HCT116 (cell line): ENCODE data around the gene CNTNAP2.

ENCODE experiments used
- CEBPB ChIP-seq: IDR thresholded peaks from 2 replicates; pipeline ENCODE4 v1.6.1; 2012; ENCODE audit warnings: low read depth
- EGR1 ChIP-seq: IDR thresholded peaks from 2 replicates; pipeline ENCODE4 v1.6.1; 2012; ENCODE audit warnings: low read depth
- EZH2 ChIP-seq: fragments of 200-600 bp; sonication (generic); IDR thresholded peaks from 2 replicates; pipeline ENCODE4 v1.6.1; 2017; ENCODE audit warnings: antibody characterized with exemption, mixed run types
- EZH2phosphoT487 ChIP-seq: fragments of 200-600 bp; IDR thresholded peaks from 2 replicates; pipeline ENCODE4 v1.6.1; 2018; ENCODE audit warnings: antibody characterized with exemption, borderline replicate concordance
- POLR2AphosphoS5 ChIP-seq: IDR thresholded peaks from 2 replicates; pipeline ENCODE4 v1.6.1; 2011; ENCODE audit warnings: mild to moderate bottlenecking, low read depth, low read length, moderate library complexity
- REST ChIP-seq: IDR thresholded peaks from 2 replicates; pipeline ENCODE4 v1.6.1; 2012; ENCODE audit warnings: low read depth
- TF ChIP-seq, protein P1 (sequence below), 3 experiments: fragments of 200-600 bp in 1 of 3; sonication (generic) in 1 of 3; IDR thresholded peaks in 2 of 3; conservative IDR thresholded peaks in 1 of 3; 2 replicates each; pipeline ENCODE4 v1.5.1; 2012 to 2017; ENCODE audit warnings: low read depth in 2 of 3, low read length in 2 of 3, antibody characterized with exemption in 1 of 3, borderline replicate concordance in 1 of 3, control low read depth in 1 of 3, mild to moderate bottlenecking in 1 of 3, mixed read lengths in 1 of 3, mixed run types in 1 of 3, moderate library complexity in 1 of 3; ENCODE audit not compliant: insufficient read depth in 1 of 3
- TF ChIP-seq, protein P2 (sequence below): IDR thresholded peaks from 2 replicates; pipeline ENCODE4 v1.6.1; 2012

- TF ChIP-seq, protein P1, sequence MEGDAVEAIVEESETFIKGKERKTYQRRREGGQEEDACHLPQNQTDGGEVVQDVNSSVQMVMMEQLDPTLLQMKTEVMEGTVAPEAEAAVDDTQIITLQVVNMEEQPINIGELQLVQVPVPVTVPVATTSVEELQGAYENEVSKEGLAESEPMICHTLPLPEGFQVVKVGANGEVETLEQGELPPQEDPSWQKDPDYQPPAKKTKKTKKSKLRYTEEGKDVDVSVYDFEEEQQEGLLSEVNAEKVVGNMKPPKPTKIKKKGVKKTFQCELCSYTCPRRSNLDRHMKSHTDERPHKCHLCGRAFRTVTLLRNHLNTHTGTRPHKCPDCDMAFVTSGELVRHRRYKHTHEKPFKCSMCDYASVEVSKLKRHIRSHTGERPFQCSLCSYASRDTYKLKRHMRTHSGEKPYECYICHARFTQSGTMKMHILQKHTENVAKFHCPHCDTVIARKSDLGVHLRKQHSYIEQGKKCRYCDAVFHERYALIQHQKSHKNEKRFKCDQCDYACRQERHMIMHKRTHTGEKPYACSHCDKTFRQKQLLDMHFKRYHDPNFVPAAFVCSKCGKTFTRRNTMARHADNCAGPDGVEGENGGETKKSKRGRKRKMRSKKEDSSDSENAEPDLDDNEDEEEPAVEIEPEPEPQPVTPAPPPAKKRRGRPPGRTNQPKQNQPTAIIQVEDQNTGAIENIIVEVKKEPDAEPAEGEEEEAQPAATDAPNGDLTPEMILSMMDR (IDR thresholded peaks at IDR 0.05 in 2 of 3, conservative IDR thresholded peaks at IDR 0.05 in 1 of 3; ENCODE audit: borderline replicate concordance in 1 of 3, insufficient read depth in 1 of 3, low read depth in 2 of 3, low read length in 2 of 3): no peak
- TF ChIP-seq POLR2AphosphoS5 (no peak), EZH2phosphoT487 (no peak), EZH2 (no peak), REST (no peak), CEBPB (no peak), EGR1 (no peak)
- TF ChIP-seq, protein P2, sequence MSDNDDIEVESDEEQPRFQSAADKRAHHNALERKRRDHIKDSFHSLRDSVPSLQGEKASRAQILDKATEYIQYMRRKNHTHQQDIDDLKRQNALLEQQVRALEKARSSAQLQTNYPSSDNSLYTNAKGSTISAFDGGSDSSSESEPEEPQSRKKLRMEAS: no peak
Observed at GRCh38 chr7:146661929-146662328, 545.3 kb downstream of the CNTNAP2 start.
